Astrocyte of the hippocampus (primary cell): ENCODE data around the gene CASZ1.
A peak's percentile ranks its signal among the peaks of the same experiment; 100 is the strongest.

Source experiments
- DNase-seq: peaks from one replicate; pipeline ENCODE4 v3.0.0; 2011; ENCODE audit warnings: low read depth, low spot score

The CASZ1 gene, protein sequence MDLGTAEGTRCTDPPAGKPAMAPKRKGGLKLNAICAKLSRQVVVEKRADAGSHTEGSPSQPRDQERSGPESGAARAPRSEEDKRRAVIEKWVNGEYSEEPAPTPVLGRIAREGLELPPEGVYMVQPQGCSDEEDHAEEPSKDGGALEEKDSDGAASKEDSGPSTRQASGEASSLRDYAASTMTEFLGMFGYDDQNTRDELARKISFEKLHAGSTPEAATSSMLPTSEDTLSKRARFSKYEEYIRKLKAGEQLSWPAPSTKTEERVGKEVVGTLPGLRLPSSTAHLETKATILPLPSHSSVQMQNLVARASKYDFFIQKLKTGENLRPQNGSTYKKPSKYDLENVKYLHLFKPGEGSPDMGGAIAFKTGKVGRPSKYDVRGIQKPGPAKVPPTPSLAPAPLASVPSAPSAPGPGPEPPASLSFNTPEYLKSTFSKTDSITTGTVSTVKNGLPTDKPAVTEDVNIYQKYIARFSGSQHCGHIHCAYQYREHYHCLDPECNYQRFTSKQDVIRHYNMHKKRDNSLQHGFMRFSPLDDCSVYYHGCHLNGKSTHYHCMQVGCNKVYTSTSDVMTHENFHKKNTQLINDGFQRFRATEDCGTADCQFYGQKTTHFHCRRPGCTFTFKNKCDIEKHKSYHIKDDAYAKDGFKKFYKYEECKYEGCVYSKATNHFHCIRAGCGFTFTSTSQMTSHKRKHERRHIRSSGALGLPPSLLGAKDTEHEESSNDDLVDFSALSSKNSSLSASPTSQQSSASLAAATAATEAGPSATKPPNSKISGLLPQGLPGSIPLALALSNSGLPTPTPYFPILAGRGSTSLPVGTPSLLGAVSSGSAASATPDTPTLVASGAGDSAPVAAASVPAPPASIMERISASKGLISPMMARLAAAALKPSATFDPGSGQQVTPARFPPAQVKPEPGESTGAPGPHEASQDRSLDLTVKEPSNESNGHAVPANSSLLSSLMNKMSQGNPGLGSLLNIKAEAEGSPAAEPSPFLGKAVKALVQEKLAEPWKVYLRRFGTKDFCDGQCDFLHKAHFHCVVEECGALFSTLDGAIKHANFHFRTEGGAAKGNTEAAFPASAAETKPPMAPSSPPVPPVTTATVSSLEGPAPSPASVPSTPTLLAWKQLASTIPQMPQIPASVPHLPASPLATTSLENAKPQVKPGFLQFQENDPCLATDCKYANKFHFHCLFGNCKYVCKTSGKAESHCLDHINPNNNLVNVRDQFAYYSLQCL (N-terminal part only)

DNA sequence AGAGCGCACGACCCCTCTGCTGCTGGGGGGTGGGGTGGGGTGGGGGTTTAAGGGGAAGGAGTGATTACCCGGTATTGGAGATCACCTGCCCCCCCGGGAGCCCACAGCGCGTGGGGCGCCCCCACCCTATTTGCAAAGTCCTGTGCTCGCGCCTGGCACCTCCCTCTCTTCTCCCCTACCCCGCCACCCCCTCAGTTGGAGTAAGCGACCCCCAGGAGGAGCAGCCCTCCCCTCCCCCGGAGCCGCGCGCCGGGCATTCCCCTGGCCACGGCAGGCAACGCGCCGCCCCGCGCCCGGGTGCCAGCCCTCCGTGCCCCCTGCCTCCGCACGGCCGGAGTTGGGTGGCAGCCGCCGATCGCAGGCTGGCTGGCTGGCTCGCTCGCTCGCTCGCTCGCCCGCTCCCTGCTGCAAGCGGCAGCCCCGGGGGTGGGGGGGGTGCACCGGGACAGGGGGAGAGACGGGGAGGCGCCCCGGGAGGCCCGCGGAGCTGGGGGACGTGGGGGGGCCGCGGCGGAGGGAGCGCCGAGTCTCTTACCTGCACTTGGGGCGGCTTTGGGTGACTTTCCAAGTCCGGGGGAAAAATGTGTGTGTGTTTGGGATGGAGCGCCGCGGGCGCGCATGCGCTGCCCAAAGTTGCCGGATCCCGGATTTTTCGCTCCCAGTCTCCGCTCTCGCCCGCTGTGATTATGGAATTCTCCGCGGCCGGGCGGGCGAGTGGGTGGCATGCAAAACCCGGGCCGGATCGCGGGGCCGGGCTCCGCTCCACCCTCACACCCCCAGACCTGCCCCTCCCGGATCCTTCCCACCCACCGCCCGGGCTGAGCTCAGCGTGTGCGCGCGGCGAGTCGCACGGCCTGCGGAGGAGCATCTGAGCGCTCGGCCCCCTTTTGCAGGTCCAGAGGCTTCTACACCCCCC lies at the start of gene CASZ1:
Gene CASZ1, minus strand, starts transcription at position 618 of the 916 bp plus-strand sequence. CDS start 102,757 bp downstream, outside the sequence.
- peak; percentile 96 for DNase-seq

DNA sequence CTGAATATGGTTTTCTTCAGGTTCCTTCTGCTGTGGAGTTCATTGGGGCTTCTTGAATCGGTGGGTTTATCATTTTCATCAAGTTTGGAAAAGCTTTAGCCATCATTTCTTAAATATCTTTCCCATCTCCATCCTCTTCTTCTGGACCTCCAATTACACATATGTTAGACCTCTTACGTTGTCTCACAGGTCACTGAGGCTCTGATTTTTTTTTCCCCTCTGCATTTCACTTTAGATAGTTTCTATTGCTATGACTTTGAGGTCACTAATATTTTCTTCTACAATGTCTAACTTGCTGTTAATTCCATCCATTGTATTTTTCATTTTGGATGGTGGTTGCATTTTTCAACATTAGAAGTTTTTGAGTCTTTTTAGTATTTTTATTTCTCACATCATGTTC lies 47.3 kb upstream of the CASZ1 start:
- no peak for DNase-seq

DNA sequence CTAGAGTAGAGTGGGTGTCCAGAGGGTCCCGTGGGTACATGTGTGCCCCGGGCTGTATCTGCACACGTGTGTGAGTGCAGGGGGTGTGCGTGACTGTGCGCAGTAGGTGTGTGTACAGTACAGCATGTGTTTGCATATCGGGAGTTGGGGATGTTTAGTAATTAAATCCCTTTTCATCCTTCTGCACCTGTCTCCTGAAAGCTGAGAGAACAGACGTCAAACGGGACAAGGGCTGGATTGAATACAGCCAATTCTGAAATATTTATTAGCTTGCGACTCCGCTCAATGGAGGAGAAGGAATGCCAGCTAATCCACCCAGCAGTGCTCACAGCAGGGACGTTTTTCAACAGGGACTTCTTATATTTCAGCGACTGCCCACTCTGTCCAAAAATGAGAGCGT lies 44.7 kb upstream of the CASZ1 start:
- DNase-seq, result no peak

DNA sequence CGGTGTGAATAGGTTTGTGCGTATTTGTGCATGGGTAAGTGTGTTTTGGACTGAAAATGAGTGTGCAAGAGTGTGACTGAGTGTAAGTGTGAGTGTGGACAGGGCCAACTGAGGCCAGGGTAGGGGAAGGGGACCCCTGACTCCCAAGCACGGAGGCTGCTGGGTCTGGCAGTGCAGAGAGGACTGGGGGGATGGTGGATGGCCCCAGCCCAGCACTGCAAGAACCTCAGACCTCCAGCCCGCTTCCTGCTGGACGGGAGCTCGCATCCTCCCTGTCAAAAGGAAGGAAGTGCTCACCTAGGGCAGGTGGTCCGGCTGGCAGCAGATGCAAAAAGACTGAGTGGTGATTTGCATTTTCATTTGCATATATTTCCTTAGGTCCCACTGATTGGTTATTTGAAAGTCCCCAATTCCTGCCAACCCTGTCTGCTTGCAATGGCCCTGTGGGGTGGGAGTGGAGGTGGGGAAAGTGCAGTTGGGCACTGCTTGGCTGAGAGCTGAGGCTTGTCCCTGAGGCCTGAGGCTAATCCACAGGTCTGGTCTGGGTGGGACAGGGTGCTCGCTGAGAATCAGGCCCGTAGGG lies 42.8 kb upstream of the CASZ1 start:
- no peak for DNase-seq

DNA sequence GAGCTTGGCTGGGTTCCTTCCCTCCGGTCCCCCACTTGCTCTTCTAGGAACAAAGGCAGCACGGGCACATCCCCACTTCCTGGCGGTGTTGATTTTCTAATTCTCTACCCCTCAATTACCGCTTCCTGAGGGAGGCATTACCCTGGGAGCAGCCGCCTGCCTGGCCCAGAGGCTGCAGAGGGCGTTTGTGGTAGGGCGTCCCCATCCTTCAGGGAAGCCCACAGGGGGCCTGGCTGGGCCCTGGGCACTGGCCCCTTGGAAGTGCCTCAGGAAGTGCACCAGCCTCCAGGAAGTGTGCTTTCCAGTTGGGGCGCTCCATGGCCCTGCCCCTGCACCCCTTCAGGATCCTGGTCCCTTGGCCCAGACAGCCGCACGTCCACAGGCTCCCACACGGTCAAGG lies 42.1 kb upstream of the CASZ1 start:
- no peak for DNase-seq

DNA sequence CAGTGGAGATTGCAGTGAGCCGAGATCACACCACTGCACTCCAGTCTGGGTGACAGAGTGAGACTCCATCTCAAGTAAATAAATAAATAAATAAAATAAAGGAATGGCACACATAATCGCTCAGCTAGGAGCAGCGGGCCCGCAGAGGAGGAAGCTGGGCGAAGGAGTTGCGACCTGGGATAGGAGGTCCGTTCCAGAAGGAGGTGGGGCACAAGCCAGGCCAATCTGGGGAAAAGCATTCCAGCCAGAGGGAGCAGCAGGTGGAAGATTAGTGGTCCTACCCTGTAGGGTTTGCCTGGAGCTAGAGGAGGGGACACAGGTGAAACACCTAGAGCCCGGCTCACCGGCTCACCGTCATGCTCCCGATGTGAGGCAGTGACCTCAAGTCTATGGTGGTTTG lies 40.3 kb upstream of the CASZ1 start:
- no peak for DNase-seq

DNA sequence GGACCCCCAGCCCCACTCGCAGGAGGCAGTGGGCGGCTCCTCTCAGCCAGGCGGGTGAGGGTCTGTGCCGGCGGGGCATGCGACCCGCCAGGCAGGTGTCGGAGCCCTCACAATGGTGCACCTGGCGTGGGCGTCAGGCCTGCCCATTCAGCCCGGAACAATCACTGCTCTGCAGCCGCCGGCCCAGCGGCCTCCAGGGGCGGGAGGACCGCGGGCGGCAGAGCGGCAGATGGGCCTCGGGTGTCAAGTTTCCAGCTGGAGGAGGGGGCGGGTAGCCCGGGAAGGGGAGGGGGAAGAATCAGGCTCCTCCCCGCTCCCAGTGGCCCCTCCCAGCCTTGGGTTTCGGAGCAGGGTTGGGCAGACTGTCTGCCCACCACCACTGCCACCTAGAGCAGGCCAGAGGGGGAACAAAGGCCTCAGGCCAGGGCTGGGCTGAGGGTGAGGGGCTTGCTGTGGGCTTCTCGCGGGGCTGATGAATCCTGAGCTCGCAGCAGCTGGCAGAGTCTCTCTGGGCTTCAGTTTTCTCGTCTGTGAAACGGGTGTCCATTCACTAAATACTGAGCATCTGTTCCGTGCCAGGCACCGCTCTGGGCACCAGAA lies 39.5 kb upstream of the CASZ1 start:
- DNase-seq, result peak; percentile 82

DNA sequence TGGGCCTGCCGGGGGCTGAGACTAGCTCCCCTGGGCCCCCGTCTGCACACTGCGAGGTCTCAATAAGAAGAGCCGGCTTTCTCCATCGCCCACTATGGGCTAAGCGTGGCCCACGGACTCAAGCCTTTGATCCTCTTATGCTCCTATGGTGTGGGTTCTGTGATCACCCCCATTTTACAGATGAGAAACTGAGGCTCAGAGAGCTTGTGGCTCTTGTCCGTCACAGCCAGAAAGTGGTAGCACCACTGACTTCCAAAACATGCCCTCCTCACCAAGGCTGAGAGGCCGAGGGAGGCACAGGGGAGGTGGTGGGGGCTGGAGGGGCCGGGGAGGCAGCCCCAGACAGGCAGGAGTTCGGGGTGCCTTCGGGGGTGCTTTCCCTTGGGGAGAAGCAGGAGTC lies 39.0 kb upstream of the CASZ1 start:
- DNase-seq, result no peak

DNA sequence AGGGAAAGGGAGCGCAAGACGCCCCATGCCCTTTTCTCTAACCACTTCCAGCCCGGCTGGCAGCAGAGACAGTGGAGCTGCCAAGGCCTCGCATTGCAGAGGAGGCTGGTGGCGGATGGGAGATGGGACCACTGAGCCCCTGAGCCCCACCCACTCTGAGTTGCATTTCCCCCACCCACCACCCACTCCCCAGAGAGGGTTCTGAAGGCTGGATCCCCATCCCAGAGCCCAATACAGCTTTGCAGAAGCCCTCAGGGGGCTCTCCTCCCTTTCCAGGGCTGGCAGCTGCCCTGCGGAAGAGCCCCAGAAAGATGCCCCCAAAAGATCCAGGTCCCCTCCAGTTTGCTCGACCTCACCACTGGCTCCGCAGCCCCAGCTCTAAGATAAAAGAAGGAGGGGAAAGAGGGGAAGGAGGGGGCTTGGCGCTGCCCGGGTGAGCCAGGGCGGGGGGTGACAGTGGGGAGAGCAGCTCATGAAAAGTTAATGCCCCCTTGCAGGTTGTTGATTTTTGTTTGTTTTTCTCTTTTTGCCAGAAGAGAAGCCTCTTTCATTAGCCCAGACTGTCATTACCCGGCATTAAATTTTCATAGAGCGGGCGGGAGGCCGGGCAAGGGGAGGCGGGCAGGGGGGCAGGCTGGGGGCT lies 38.4 kb upstream of the CASZ1 start:
- DNase-seq, result no peak

DNA sequence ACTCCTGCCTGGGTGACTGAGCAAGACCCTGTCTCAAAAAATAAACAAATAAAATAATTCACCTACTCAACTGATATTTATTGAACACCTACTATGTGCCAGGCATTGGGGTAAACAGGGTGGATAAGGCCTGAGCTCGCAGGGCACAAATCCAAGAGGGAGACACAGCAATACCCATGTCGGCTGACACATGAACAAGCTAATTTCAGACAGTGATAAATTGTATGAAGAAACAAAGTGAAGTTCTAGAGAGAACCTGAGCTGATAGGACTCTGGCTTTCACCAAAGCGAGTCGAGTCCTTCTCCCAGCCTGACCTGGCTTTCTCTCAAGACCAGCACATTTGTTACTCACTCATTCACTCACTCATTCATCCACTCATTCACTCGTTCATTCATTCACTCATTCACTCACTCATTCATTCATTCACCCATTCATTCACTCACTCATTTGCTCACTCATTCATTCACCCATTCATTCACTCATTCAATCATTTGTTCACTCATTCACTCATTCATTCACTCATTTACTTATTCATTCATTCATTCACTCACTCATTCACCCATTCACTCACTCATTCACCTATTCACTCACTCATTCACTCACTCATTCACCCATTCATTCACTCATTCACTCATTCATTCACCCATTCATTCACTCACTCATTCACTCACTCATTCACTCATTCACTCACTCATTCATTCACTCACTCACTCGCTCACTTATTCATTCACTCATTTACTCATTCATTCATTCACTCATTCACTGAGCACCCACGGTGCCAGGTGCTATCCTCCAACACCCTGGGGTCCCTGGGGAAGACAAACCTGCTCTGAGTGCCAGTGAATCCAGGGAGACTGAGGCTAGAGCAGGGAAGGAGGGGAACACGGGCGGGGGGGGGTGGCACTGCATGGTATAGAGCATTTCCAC lies 37.4 kb upstream of the CASZ1 start:
- DNase-seq, result no peak

DNA sequence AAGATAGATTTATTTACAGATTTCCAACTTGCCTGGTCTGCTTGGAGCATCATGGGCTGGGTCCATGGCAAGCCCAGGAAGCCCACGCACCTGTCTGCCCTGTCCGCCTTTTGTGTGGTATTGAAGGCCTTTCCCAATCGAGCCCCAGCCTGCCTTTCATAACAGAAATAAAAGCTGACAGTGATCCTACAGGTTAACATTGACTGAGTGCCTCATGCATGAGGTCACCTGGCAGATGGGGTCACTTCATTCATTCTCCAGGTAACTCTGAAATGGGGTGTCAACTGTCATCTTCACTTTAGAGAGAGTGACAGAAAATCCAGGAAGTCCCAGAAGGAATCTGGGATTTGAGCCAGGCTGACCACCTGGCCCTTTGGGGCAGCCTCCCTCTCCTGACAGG lies 36.3 kb upstream of the CASZ1 start:
- no peak for DNase-seq

DNA sequence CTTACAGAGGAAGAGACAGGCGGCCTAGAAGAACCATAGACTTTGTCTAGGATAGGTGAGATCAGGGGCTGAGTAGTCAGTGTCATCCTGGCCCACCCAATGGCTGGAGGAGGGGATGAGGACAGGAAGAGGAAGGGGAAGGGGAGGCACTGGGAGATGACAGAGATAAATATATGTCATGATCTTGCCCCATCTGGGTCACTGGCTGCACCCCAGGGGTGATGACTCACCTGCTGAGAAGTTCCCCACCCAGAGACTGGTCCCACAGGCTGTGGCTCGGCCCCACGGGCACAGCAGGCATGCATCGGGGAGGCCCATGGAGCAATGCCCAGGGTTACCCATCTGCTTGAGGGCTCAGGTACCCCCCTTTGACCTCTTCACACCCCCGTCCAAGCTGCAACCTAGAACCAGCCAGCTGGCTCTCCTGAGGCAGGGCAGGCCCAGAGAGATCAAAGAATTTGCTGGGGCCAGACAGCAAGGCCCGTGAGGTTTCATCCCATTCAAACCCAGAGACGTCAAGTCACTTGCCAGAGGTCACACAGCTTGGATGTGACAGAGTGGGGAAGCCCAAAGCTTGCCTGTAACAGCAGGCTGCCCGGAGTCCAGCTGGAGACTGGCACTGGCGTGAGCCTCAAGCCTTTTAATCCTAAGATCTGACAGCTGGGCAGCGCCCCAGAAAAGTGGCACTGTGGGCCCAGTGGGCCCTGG lies 34.7 kb upstream of the CASZ1 start:
- DNase-seq, result no peak

DNA sequence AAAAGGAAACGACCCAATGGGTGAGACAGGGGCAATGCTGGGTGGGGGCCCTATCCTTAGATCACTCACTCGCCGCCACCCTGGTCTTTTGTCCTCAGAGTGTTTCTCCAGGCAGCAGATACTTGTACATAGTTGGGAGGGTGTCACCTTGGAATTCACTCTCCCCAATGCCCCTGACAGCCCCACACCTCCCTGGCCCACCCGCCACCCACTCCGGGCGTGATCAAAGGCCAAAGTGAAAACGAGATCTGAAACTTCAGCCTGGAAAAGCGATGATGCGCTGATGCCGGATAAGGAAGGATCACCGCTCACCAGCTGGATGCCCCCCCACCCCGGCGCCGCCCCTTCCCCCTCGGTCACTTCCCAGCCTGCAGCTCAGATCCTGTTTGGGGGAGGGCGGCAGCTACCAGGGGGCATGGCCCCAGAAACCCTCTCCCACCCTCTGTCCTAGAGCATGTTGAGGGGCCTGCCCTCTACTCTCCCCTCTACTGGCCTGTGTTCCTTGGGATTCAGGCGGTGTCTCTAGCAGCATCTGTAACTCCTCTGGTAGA lies 33.6 kb upstream of the CASZ1 start:
- no peak for DNase-seq

DNA sequence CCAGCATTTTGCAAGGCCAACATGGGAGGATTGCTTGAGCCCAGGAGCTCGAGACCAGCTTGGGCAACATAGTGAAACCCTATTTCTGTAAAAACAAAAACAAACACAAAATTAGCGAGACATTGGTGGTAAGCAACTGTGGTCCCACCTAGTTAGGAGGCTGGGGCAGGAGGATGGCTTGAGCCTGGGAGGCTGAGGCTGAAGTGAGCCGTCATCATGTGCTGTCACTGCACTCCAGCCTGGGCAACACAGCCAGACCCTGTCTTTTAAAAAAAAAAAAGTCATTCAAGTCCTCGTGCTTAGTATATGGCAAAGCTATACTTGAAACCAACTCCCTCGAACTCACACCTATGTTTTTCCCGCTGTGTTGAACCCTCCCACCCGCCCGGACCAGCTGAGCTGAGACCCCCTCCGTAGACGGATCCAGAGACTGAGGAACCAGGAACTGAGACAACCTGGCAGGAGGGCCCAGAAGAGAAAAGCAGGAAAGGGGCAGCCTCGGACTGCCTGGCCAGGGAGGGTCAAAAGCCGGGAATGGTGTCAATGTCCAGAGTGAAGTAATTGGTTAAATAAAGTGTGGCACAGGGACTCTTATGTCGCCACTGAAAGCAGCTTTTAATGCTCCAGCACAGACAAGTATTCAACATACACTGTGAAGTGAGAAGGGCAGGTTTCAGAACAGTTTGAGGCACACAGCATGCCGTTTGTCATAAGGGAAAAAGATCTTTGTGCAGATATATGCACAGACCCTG lies 32.8 kb upstream of the CASZ1 start:
- DNase-seq, result no peak

DNA sequence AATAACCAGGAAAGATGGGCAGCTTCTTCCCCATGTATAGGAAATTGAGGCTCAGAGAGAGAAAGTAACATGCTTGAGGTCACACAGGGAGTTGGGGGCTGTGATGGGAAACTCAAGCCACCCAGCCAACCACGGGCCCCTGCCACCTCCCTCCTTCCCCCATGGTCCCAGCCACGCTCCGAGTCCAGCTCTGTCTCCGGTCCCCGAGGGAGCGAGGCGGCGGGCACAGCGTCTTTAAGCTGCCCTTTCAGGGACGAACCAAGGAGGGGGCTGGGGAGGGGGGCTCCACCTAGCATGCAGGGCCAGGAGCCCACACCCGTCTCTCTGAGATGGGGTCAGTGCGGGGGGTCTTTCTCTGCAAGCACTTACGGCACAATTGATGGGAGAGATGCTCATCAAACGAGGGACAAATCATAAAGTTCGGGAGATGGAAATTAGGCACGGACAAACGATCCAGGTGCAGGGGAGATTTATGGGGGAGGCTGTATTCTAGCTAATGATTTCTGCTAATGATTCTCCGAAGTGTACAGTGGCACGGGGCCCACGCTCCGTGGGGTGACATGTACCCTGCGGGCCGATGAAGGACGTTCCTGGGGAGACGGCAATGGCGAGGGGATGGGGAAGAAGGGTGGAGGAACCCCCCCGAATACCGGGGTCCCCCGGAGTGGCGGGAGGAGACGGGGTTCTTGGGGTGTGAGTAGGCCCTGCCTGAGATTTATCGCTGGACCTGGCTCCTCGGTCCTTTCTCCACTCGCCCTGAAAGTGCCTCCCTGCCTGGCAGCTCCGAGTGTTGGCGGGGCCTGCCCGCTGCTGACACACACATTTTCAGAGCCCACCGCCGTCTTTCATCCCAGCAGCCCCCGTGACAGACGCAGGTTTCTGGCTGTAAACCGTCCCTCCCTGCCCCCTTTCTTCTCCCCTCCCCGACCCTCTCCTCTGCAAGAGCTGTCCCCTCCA lies 31.2 kb upstream of the CASZ1 start:
- no peak for DNase-seq

DNA sequence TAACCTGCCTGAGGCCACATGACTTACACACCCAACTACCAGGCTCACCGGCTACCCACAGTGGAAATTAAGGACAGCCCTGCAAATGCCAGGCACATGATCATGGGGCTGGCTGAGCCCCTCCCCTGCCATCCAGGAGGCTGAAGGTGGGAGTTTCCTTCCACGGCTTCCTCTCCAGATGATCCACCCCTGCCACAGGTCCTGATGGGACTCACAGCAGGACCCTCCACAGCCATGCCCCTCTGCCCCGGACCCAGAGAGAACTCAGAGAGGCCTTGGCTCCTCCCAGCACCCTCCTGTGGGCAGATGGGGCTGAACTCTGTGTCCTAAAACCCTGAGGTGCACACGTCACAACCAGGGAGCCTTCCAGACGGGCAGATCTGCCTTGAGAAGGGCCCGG lies 29.1 kb upstream of the CASZ1 start:
- no peak for DNase-seq
